ENCODE measurements around the gene FTO.
A peak's percentile ranks its signal among the peaks of the same experiment; 100 is the strongest.

Gene FTO

GRCh38 chr16:53968454-53968853 is 264.5 kb downstream of the FTO start:
- DNase-seq, result no peak

- no peak for DNase-seq
Observed at GRCh38 chr16:53968896-53969295, 264.9 kb downstream of the FTO start.

DNA sequence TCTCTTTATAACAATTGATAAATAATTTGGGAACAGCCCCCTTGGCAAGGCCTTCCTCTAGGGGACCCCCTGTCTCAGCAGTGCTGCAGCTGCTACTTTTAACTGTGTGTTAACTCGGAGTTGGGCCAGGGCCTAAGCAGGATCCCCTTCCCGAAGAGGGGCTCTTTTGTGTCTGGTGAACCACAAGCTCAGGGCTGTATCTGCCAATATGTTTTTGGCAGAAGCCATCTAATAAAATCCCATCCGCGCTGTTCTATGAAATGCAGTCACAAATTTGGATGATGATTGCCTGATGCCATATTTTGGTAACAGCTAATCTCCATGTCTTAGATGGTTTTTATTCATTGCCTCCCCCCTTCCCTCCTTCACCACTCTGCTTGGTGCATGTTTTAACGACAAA is 267.7 kb downstream of the FTO start:
- DNase-seq, result no peak

DNA sequence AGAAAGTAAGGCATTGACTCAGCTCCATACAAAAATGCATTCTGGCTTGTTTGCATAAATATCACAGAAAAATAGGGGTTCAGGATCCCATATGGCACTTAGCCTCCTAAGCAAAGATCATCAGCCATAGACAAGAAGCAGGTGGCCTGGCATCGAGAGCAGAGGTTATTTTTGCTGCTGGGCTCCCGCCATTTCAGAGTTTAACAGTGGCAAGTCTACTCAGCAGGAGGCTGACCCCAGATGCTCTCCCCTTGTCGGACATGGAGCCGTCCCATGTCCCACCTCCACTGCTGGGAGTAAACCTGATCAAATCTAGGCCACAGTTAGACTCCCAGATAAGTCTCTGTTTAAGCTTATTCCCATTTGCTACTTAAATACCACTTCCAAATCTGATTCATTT is 269.1 kb downstream of the FTO start:
- no peak for DNase-seq

DNA sequence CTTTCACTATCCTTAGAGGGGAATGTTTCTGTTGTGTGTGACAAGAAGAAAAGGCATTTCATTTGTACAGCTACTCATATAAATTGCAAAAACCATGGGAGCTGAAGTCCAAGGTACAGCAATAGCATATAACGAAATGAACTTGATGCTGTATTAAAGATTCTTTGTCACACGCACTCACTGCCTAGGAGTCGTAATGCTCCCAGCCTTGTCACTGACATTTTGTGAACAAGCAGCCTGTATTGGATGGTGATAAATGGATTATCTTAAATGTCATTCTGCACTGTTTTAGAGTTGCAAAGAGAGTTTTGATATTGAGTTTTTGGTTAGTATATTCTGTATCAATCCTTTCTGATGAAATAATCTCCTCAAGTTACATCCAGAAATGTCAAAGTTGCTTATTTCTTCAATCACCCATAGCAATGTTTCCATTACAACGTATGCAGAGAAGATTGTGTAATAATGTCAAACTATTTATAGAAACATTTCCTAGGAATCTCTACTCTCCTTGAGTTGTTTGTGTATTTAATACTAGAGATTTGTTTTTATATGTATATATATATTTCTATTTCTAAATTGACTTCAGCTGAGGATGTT is 270.6 kb downstream of the FTO start:
- DNase-seq, result no peak

DNA sequence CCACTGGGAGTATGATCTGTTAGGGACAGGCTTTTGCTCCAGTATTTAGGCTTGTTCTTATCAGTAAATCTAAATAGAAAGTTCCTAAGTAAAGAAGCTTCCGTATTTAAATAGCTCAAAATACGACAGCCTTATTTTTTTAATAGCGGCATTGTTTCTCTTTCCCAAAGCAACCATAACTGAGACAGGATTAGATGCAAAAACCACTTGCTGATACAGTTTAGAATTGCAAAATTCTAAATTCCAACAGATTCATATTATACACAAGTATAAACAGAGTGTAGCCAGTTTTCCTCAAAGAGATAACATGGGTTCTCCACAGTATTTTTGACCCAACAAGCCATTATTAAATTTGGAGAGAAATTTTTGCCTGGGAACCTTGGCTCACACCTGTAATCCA is 276.7 kb downstream of the FTO start:
- DNase-seq, result no peak

- no peak for DNase-seq
Observed at GRCh38 chr16:53982631-53983042, 278.7 kb downstream of the FTO start.

GRCh38 chr16:53984936-53985335 is 281.0 kb downstream of the FTO start:
- DNase-seq, result no peak

DNA sequence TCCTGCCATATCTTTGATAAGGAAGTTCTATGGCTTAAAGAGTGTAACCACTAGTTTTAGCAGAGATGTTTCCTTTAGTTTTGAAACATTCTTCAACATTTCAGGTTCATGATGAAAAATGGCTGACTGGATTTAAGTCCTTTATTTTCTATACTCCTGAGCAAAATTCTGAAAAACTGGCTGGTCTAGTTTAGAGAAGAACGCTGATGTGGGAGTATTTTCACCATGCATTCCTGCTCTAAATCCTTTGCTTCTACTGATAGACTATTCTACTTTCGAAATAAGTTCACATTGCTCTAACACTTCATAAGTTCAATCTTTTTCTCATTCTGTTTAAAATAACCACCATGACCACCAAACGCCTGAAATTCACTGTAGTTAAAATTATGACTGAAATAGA is 281.9 kb downstream of the FTO start:
- DNase-seq, result no peak

GRCh38 chr16:53986793-53987192 is 282.8 kb downstream of the FTO start:
- DNase-seq, result no peak

DNA sequence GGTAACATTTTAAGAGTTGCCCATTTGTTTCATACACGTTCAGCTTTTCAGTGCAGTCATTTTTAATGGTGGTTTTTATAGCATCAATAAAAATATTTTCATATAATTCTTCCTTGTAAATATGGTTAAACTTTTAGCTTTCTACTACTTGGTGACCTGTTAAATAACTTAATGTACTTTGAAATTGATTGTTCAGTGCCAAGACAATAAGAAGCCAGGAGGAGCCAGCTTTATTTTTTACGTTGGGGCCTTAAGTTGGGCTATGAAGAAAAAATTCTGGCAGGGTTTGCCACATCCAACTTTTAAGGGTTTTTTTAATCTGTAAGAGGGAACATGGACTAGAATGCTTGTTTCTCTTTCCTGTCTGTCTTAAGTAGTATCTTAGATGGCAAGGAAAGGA is 284.2 kb downstream of the FTO start:
- DNase-seq, result no peak

DNA sequence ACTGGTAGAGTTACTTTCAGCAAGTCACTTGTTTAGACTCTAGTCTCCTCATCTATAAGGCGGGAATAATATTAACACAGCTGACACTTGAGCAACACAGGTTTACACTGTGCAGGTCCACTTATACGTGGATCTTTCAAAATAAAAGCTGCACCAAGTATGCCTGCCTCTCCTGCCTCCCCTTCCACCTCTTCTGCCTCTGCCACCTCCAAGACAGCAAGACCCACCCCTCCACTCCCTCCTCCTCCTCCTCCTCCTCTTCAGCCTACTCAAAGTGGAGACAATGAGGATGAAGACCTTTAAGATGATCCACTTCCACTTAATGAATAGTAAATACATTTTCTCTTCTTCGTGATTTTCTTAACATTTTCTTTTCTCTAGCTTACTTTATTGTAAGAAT is 285.6 kb downstream of the FTO start:
- DNase-seq, result no peak

GRCh38 chr16:53991754-53992378 is 287.9 kb downstream of the FTO start:
- peak; percentile 8 to 46 (median 26) for DNase-seq

- no peak for DNase-seq
Observed at GRCh38 chr16:53995378-53995777, 291.4 kb downstream of the FTO start.

DNA sequence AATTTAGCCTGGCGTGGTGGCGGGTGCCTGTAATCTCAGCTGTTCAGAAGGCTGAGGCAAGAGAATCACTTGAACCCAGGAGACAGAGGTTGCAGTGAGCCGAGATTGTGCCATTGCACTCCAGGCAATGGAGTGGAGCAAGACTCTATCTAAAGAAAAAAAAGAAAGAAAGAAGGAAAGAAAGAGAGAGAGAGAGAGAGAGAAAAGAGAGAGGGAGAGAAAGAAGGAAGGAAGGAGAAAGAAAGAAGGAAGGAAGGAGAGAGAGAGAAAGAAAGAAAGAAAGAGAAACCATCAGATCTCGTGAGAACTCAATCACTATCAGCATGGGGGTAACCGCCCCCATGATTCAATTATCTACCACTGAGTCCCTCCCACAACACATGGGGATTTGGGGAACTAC is 293.0 kb downstream of the FTO start:
- DNase-seq, result no peak

- DNase-seq, result peak; percentile 1 to 42 (median 38)
Observed at GRCh38 chr16:53998024-53998810, 294.3 kb downstream of the FTO start.

- no peak for DNase-seq
Observed at GRCh38 chr16:53998966-53999522, 295.1 kb downstream of the FTO start.

- DNase-seq, result no peak
Observed at GRCh38 chr16:53999841-54000240, 295.9 kb downstream of the FTO start.

- no peak for DNase-seq
Observed at GRCh38 chr16:54000361-54000760, 296.4 kb downstream of the FTO start.

GRCh38 chr16:54006693-54007092 is 302.7 kb downstream of the FTO start:
- no peak for DNase-seq

GRCh38 chr16:54007504-54007903 is 303.5 kb downstream of the FTO start:
- no peak for DNase-seq

DNA sequence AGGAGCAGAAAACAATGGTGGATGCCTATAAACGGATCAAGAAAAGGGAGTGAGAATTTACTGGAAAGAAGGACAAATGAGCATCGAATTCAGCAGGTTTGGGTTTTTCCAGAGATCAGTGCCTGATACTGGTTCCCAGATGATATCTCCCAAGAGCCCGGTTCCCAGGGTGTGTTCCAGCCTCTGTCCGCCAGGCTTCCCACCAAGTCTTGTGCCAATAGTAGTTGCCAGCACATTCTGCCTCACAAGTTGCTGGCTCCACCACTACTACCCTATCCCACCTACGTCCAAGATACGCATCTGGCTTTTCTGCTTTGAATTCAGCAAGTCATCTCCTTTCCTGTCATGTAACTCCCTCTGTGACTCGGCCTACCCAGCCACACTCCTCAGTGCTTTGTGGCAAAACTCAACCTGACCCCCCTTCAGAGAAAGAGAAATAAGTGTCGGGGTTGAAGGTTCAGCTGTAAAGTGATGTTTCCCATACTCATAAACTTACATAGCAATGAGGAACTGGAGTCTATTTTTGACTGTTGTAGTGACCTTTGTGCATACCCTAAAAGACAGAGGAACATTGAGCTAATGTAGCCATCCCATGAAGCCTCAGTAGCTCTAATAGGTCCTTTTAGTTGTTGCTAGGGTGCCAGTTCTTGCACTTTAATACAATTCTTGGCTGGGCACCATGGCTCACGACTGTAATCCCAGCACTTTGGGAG is 305.7 kb downstream of the FTO start:
- no peak for DNase-seq

DNA sequence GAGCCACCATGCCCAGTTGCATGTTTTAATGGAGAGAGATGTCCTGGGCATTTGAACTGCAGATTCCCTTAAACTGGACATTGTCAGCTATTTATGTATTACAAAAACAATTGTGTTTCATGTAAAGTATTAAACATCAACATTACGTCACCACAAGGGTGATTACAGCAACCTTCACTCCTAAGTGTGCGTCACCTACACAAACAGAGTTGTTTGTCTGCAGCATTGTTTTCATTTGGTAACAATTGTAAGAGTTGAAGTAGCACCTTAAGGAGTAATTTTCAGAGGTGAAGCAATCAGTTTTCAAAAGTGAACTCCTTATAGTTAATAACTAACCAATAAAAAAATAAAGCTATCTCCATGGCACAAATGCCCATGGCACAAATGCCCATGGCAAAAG is 311.2 kb downstream of the FTO start:
- no peak for DNase-seq
